DND-41 (cell line): ENCODE measurements around the gene TP53I3.
"Not testable (repeated sequence)": the region's sequence is repeated elsewhere in the genome, so short reads cannot be mapped to it uniquely, and the experiment has no call there.

Experiments
- ATAC-seq: fragments of 200-7000 bp; cut with Tn5 transposase; 3 replicates; pipeline ENCODE4 v1.9.1; 2021; ENCODE audit warnings: low read depth; ENCODE audit not compliant: insufficient read depth
- DNase-seq: peaks from one replicate; pipeline ENCODE4 v3.0.0-alpha.2; 2020
- H2AFZ ChIP-seq: 2 replicates; pipeline ENCODE4 v1.6.0; 2012; ENCODE audit warnings: low read depth, low read length
- H3K27ac ChIP-seq: 2 replicates; pipeline ENCODE4 v1.5.1; 2012; ENCODE audit warnings: low read length, inconsistent platforms
- H3K27me3 ChIP-seq: fragments of 200-600 bp; sonication (generic); 2 replicates; pipeline ENCODE4 v1.6.0; 2012; ENCODE audit warnings: low read length, mild to moderate bottlenecking, inconsistent platforms; ENCODE audit not compliant: insufficient read depth, poor library complexity
- H3K36me3 ChIP-seq: 2 replicates; pipeline ENCODE4 v1.5.1; 2012; ENCODE audit warnings: low read length, inconsistent platforms; ENCODE audit not compliant: insufficient read depth
- H3K4me1 ChIP-seq: 2 replicates; pipeline ENCODE4 v1.5.1; 2012; ENCODE audit warnings: mild to moderate bottlenecking, low read length; ENCODE audit not compliant: insufficient read depth
- H3K4me2 ChIP-seq: 2 replicates; pipeline ENCODE4 v1.6.0; 2012; ENCODE audit warnings: mild to moderate bottlenecking, moderate library complexity, low read length, inconsistent platforms; ENCODE audit not compliant: insufficient read depth
- H3K4me3 ChIP-seq, 2 experiments: fragments of 200-600 bp in 1 of 2; shearing (Covaris generic) in 1 of 2; 2 replicates each; pipeline ENCODE4 v1.5.1; 2012 to 2016; ENCODE audit warnings: inconsistent platforms in 2 of 2, low read length in 2 of 2, mild to moderate bottlenecking in 2 of 2, low read depth in 1 of 2, moderate library complexity in 1 of 2
- H3K79me2 ChIP-seq: 2 replicates; pipeline ENCODE4 v1.6.0; 2012; ENCODE audit warnings: low read length, inconsistent platforms; ENCODE audit not compliant: insufficient read depth
- H3K9ac ChIP-seq: 2 replicates; pipeline ENCODE4 v1.6.0; 2012; ENCODE audit warnings: low read depth, mild to moderate bottlenecking, inconsistent platforms, low read length, moderate library complexity
- H3K9me3 ChIP-seq: 2 replicates; pipeline ENCODE4 v1.5.1; 2012; ENCODE audit warnings: low read length, moderate library complexity, mild to moderate bottlenecking, inconsistent platforms; ENCODE audit not compliant: insufficient read depth, severe bottlenecking
- H4K20me1 ChIP-seq: 2 replicates; pipeline ENCODE4 v1.6.0; 2012; ENCODE audit warnings: low read length; ENCODE audit not compliant: insufficient read depth
- CTCF ChIP-seq: IDR thresholded peaks from 2 replicates; pipeline ENCODE4 v1.5.1; 2012; ENCODE audit warnings: borderline replicate concordance, low read length, moderate library complexity, mild to moderate bottlenecking; ENCODE audit not compliant: poor library complexity, severe bottlenecking; ENCODE audit errors: extremely low read depth
- EZH2 ChIP-seq: IDR thresholded peaks from 3 replicates; pipeline ENCODE4 v1.6.1; 2012; ENCODE audit warnings: borderline replicate concordance, low read depth, mild to moderate bottlenecking, moderate library complexity, low read length, inconsistent platforms; ENCODE audit not compliant: severe bottlenecking

The TP53I3 gene

GRCh38 chr2:24045511-24046508 is 38.8 kb downstream of the TP53I3 start:
- H3K4me2 ChIP-seq, result peak overlapping the region; percentile 72
- peak overlapping the region; percentile 71 for H3K9ac ChIP-seq
- ATAC-seq, result no peak
- H3K4me3 ChIP-seq, result peak overlapping the region; percentile 85 to 88
- H3K9me3 ChIP-seq, result no peaks in the 10 kb centered on the region
- no peak overlapping the region for H3K27ac ChIP-seq
- DNase-seq, result no peak
- H3K36me3 ChIP-seq, result no peaks in the 10 kb centered on the region
- peaks cover 54% of the 10 kb centered on the region for H3K79me2 ChIP-seq
- H2AFZ ChIP-seq, result no peak overlapping the region
- H3K4me1 ChIP-seq, result peaks cover 29% of the 10 kb centered on the region
- H4K20me1 ChIP-seq, result peaks cover 3% of the 10 kb centered on the region; the same call in 1 of the 2 replicates
- TF ChIP-seq EZH2, result no peak
- no peak for TF ChIP-seq CTCF
- H3K27me3 ChIP-seq, result no peaks in the 10 kb centered on the region

DNA sequence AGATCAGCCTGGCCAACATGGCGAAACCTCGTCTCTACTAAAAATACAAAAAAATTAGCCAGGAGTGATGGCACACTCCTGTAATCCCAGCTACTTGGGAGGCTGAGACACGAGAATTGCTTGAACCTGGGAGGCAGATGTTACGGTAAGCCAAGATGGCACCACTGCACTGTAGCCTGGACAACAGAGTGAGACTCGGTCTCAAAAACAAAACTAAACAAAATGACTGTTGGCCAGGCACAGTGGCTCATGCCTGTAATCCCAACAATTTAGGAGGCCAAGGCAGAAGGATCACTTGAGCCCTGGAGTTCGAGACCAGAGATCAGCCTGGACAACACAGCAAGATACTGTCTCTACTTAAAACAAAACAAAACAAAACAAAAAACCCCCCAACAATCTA is 41.5 kb downstream of the TP53I3 start:
- not testable (repeated sequence) for H3K4me3 ChIP-seq, ATAC-seq, H3K27ac ChIP-seq, H3K27me3 ChIP-seq, DNase-seq, H3K9me3 ChIP-seq, H2AFZ ChIP-seq, H3K9ac ChIP-seq, H4K20me1 ChIP-seq, H3K4me2 ChIP-seq
- Histone ChIP-seq H3K4me1 (peaks cover 22% of the 10 kb centered on the region), H3K36me3 (peaks cover 13% of the 10 kb centered on the region), H3K79me2 (peaks cover 74% of the 10 kb centered on the region)

DNA sequence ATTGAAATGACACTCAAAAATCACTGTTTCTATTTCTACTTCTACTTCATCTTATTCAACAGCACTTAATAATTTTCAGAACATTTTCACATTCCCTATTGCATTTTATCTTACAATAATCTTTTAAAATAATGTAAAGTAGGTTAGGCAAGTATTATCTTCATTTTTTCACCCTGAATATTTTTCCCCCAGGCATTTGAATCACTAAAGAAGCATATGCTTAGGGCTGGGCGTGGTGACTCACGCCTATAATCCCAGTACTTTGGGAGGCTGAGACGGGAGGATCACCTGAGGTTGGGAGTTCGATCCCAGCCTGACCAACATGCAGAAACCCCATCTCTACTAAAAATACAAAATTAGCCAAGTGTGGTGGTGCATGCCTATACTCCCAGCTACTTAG is 44.1 kb downstream of the TP53I3 start:
- no peak overlapping the region for H3K4me3 ChIP-seq
- TF ChIP-seq EZH2 (no peak), CTCF (no peak)
- no peak overlapping the region for H2AFZ ChIP-seq
- peaks cover 6% of the 10 kb centered on the region; the same call in 1 of the 2 replicates for H4K20me1 ChIP-seq
- DNase-seq (no peak), ATAC-seq (no peak)
- H3K9me3 ChIP-seq, result no peaks in the 10 kb centered on the region
- no peak overlapping the region for H3K4me2 ChIP-seq
- H3K36me3 ChIP-seq, result peaks cover 33% of the 10 kb centered on the region
- no peak overlapping the region for H3K27ac ChIP-seq
- H3K79me2 ChIP-seq, result peaks cover 79% of the 10 kb centered on the region
- H3K27me3 ChIP-seq, result no peaks in the 10 kb centered on the region
- H3K9ac ChIP-seq, result no peak overlapping the region
- peaks cover 19% of the 10 kb centered on the region for H3K4me1 ChIP-seq

GRCh38 chr2:24038786-24039499 is 45.7 kb downstream of the TP53I3 start:
- DNase-seq, result no peak

More at GRCh38 chr2:24038786-24039499, 45.7 kb downstream of the TP53I3 start:
- Histone ChIP-seq H3K79me2 (peaks cover 77% of the 10 kb centered on the region), H3K9ac (no peak overlapping the region), H3K27ac (no peak overlapping the region), H3K9me3 (no peaks in the 10 kb centered on the region), H3K36me3 (peaks cover 36% of the 10 kb centered on the region), H3K4me3 (no peak overlapping the region), H3K4me1 (peaks cover 14% of the 10 kb centered on the region; the same call in 1 of the 2 replicates), H3K4me2 (no peak overlapping the region), H3K27me3 (no peaks in the 10 kb centered on the region), H4K20me1 (peaks cover 5% of the 10 kb centered on the region; the same call in 1 of the 2 replicates), H2AFZ (no peak overlapping the region)
- ATAC-seq, result no peak
- TF ChIP-seq EZH2 (no peak), CTCF (no peak)
